ENCODE measurements around the gene YPEL3. TPM values are rescaled to one million over a fixed set of nuclear protein-coding genes. Genes with fewer than 3 reads are reported as not detected.

YPEL3 gene
- polyA plus RNA-seq, 2 of the 4 experiments (the other 2 are of a cell fraction): 4.5 to 8.1 TPM

DNA sequence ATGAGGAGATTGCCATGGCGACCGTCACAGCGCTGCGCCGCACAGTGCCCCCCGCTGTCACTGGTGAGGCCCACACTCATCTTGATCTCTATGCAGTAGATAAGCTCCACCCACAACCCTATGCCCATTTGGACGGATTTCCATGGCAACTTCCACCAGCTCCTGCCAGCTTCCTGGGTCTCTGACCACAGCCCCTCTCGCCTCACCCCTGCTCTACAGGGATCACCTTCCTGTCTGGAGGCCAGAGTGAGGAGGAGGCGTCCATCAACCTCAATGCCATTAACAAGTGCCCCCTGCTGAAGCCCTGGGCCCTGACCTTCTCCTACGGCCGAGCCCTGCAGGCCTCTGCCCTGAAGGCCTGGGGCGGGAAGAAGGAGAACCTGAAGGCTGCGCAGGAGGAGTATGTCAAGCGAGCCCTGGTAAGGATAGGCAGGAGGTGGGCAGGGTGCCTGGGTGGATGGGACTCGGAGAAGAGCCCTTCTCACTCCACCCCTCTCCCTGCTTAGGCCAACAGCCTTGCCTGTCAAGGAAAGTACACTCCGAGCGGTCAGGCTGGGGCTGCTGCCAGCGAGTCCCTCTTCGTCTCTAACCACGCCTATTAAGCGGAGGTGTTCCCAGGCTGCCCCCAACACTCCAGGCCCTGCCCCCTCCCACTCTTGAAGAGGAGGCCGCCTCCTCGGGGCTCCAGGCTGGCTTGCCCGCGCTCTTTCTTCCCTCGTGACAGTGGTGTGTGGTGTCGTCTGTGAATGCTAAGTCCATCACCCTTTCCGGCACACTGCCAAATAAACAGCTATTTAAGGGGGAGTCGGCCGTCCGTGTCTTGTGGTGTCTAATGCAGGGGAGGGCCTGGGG lies 26.2 kb downstream of the YPEL3 start:
- POLR2A ChIA-PET: interaction anchor here (1.3 kb wide), 1 partner anchor 23 kb away, joined by 3 read pairs; no protein-coding TSS in a partner anchor
- H3K4me1 ChIP-seq: peaks cover 27% of the 10 kb centered on the region
- DNase-seq (ENCODE audit: low read depth in 1 of 2, low spot score in 1 of 2) (no peak), ATAC-seq (no peak), FAIRE-seq (no peak)
- H3K9me3 ChIP-seq: no peaks in the 10 kb centered on the region
- TF ChIP-seq TP53 (CRISPR knock-in tag; IDR thresholded peaks at IDR 0.05) (no peak), ZNF302 (CRISPR knock-in tag; IDR thresholded peaks at IDR 0.05) (no peak), RNF2 (IDR thresholded peaks at IDR 0.05; ENCODE audit: borderline replicate concordance, low read depth) (no peak), ESRRA (IDR thresholded peaks at IDR 0.05; ENCODE audit: borderline replicate concordance, low read length) (no peak), HOXB5 (CRISPR knock-in tag; IDR thresholded peaks at IDR 0.05) (no peak), RCOR1 (IDR thresholded peaks at IDR 0.05; ENCODE audit: low read depth, low read length) (no peak), RFX5 (IDR thresholded peaks at IDR 0.05) (no peak), CHD4 (IDR thresholded peaks at IDR 0.05; ENCODE audit: borderline replicate concordance) (no peak), POLR2AphosphoS2 (conservative IDR thresholded peaks at IDR 0.05; ENCODE audit: low read length) (no peak), PHF8 (IDR thresholded peaks at IDR 0.05; ENCODE audit: borderline replicate concordance, low read depth) (no peak)
- TF ChIP-seq, protein P1, sequence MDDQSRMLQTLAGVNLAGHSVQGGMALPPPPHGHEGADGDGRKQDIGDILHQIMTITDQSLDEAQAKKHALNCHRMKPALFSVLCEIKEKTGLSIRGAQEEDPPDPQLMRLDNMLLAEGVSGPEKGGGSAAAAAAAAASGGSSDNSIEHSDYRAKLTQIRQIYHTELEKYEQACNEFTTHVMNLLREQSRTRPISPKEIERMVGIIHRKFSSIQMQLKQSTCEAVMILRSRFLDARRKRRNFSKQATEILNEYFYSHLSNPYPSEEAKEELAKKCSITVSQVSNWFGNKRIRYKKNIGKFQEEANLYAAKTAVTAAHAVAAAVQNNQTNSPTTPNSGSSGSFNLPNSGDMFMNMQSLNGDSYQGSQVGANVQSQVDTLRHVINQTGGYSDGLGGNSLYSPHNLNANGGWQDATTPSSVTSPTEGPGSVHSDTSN (IDR thresholded peaks at IDR 0.05): no peak
- TF ChIP-seq, protein P2, sequence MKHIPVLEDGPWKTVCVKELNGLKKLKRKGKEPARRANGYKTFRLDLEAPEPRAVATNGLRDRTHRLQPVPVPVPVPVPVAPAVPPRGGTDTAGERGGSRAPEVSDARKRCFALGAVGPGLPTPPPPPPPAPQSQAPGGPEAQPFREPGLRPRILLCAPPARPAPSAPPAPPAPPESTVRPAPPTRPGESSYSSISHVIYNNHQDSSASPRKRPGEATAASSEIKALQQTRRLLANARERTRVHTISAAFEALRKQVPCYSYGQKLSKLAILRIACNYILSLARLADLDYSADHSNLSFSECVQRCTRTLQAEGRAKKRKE (CRISPR knock-in tag; IDR thresholded peaks at IDR 0.05; ENCODE audit: low read depth): no peak
- H3K4me3 ChIP-seq: no peak overlapping the region
- H3K4me2 ChIP-seq: no peak overlapping the region
- no peak overlapping the region for H3K27ac ChIP-seq
- CTCF ChIA-PET: interaction anchor here (0.6 to 7.9 kb wide), 6 partner anchors 7 to 903 kb away, joined by 3 to 46 read pairs (median 3); partner anchors contain the start of genes PPP4C and TBX6
- WGBS (ENCODE audit: missing lambda C conversion rate): 89% methylated on average over 31 of the region's 31 CpGs

DNA sequence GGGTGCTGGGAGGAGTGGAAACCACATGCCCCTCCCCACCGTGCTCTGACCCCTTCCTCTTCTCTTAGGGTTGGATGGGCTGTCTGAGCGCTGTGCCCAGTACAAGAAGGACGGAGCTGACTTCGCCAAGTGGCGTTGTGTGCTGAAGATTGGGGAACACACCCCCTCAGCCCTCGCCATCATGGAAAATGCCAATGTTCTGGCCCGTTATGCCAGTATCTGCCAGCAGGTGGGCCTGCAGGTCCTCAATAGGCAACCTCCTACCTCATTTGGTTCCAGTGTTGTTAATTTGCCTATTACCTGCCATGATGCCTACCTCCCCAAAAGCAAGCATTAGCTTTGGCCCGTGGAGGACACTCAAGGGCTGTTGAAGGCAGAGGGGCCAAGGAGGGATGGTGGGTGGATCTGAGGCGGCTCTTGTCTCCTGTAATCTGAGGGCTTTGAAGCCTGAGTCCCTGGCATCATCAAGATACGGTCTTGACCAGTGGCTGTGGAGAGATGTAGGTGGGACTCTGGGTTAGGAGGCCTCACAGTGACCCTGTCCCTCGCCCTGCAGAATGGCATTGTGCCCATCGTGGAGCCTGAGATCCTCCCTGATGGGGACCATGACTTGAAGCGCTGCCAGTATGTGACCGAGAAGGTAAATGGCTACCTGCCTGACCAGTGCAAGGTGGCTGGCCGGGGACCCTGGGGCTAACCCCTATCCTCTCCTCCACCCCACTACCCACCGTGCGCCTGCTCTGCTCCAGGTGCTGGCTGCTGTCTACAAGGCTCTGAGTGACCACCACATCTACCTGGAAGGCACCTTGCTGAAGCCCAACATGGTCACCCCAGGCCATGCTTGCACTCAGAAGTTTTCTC lies 27.0 kb downstream of the YPEL3 start:
- POLR2A ChIA-PET: no interaction called here
- CTCF ChIA-PET: interaction anchor here (0.6 to 9.9 kb wide), 5 partner anchors 8 to 423 kb away, joined by 3 to 119 read pairs (median 4); partner anchors contain the start of genes PPP4C and TBX6
- 86% methylated on average over 17 of the region's 17 CpGs for WGBS (ENCODE audit: missing lambda C conversion rate)
- 0 out of 2 replicates have a peak, but pooled peaks have one; percentile 6 for TF ChIP-seq TFCP2L1 (CRISPR knock-in tag; IDR thresholded peaks at IDR 0.05)
- TF ChIP-seq ESRRA (IDR thresholded peaks at IDR 0.05; ENCODE audit: borderline replicate concordance, low read length): no peak
- TF ChIP-seq, protein P3, sequence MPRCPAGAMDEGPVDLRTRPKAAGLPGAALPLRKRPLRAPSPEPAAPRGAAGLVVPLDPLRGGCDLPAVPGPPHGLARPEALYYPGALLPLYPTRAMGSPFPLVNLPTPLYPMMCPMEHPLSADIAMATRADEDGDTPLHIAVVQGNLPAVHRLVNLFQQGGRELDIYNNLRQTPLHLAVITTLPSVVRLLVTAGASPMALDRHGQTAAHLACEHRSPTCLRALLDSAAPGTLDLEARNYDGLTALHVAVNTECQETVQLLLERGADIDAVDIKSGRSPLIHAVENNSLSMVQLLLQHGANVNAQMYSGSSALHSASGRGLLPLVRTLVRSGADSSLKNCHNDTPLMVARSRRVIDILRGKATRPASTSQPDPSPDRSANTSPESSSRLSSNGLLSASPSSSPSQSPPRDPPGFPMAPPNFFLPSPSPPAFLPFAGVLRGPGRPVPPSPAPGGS (IDR thresholded peaks at IDR 0.05): no peak
- TF ChIP-seq, protein P4, sequence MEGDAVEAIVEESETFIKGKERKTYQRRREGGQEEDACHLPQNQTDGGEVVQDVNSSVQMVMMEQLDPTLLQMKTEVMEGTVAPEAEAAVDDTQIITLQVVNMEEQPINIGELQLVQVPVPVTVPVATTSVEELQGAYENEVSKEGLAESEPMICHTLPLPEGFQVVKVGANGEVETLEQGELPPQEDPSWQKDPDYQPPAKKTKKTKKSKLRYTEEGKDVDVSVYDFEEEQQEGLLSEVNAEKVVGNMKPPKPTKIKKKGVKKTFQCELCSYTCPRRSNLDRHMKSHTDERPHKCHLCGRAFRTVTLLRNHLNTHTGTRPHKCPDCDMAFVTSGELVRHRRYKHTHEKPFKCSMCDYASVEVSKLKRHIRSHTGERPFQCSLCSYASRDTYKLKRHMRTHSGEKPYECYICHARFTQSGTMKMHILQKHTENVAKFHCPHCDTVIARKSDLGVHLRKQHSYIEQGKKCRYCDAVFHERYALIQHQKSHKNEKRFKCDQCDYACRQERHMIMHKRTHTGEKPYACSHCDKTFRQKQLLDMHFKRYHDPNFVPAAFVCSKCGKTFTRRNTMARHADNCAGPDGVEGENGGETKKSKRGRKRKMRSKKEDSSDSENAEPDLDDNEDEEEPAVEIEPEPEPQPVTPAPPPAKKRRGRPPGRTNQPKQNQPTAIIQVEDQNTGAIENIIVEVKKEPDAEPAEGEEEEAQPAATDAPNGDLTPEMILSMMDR (IDR thresholded peaks at IDR 0.05): peak; percentile 42
- peak; percentile 38; a peak in 3 of 5 replicates for TF ChIP-seq RAD21 (conservative IDR thresholded peaks at IDR 0.05 in 1 of 2, IDR thresholded peaks at IDR 0.05 in 1 of 2)
- Histone ChIP-seq H3K4me1 (peaks cover 27% of the 10 kb centered on the region), H3K4me2 (peak overlapping the region; percentile 97), H3K9me3 (no peaks in the 10 kb centered on the region), H3K27ac (peak overlapping the region in 1 of 2 experiments; percentile 17; a peak in 1 of 6 replicates), H3K4me3 (no peak overlapping the region)
- ATAC-seq (no peak), DNase-seq (ENCODE audit: low read depth in 1 of 2, low spot score in 1 of 2) (peak in 1 of 2 experiments; percentile 59), FAIRE-seq (no peak)

All from A549 (cell line).